IMR-90 (cell line): ENCODE data around the gene TGFB2. TPM values are rescaled to one million over a fixed set of nuclear protein-coding genes. Genes with fewer than 3 reads are reported as not detected.

Experiments used
- ATAC-seq: fragments of 200-7000 bp; cut with Tn5 transposase; 2 replicates; pipeline ENCODE4 v1.9.1; 2020; ENCODE audit warnings: low read depth, mild to moderate bottlenecking, moderate library complexity
- BruUV-seq: library from RNA; stranded (reverse); fragments of 400-500 nt; replicated peaks from 2 replicates; lab custom pipeline; 2021; lab: Mats Ljungman, UMichigan
- CTCF ChIA-PET: fragments of 300-600 bp; formaldehyde crosslinking; extraction: SDS; loops from one replicate; lab custom pipeline; 2021; ENCODE audit warnings: antibody characterized with exemption; lab: Yijun Ruan, JAX
- POLR2A ChIA-PET: fragments of 300-600 bp; sonication (Branson Sonifier 250); formaldehyde crosslinking; loops from one replicate; lab custom pipeline; 2022; ENCODE audit warnings: antibody characterized with exemption; ENCODE audit not compliant: unreplicated experiment; lab: Charles Lee
- DNase-seq: peaks from one replicate; pipeline ENCODE4 v3.0.0; 2013
- H2AFZ ChIP-seq: replicated peaks from 2 replicates; pipeline ENCODE3; 2013; ENCODE audit warnings: low read length, mild to moderate bottlenecking; ENCODE audit not compliant: poor library complexity
- H2AK5ac ChIP-seq: 2 replicates; pipeline ENCODE4 v1.6.1; 2013; ENCODE audit warnings: low read depth, low read length, inconsistent platforms
- H2AK9ac ChIP-seq: replicated peaks from 2 replicates; pipeline ENCODE3; 2013; ENCODE audit warnings: mild to moderate bottlenecking, low read depth, low read length, moderate library complexity; ENCODE audit not compliant: poor library complexity
- H2BK120ac ChIP-seq: 2 replicates; pipeline ENCODE4 v1.6.1; 2013; ENCODE audit warnings: low read depth, low read length, inconsistent platforms
- H2BK15ac ChIP-seq: 3 replicates; pipeline ENCODE4 v1.6.1; 2013; ENCODE audit warnings: low read depth, low read length, inconsistent platforms
- H2BK20ac ChIP-seq: 2 replicates; pipeline ENCODE4 v1.6.1; 2013; ENCODE audit warnings: low read depth, mild to moderate bottlenecking, inconsistent platforms, low read length, moderate library complexity
- H2BK5ac ChIP-seq: 2 replicates; pipeline ENCODE4 v1.6.1; 2013; ENCODE audit warnings: mild to moderate bottlenecking, low read depth, low read length, inconsistent platforms; ENCODE audit not compliant: poor library complexity, severe bottlenecking
- H3K14ac ChIP-seq: replicated peaks from 2 replicates; pipeline ENCODE4 v1.6.1; 2013; ENCODE audit warnings: low read depth, low read length, inconsistent platforms
- H3K18ac ChIP-seq: 2 replicates; pipeline ENCODE4 v1.6.1; 2013; ENCODE audit warnings: low read depth, low read length, control low read depth
- H3K23ac ChIP-seq: 2 replicates; pipeline ENCODE4 v1.6.1; 2013; ENCODE audit warnings: low read depth, low read length, inconsistent platforms
- H3K27ac ChIP-seq: 2 replicates; pipeline ENCODE4 v1.5.1; 2013; ENCODE audit warnings: mild to moderate bottlenecking, control low read depth, low read length; ENCODE audit not compliant: insufficient read depth
- H3K27me3 ChIP-seq: 2 replicates; pipeline ENCODE4 v1.6.1; 2013; ENCODE audit warnings: low read length; ENCODE audit not compliant: control insufficient read depth, insufficient read depth
- H3K36me3 ChIP-seq: 2 replicates; pipeline ENCODE4 v1.6.1; 2013; ENCODE audit warnings: low read length, mixed read lengths; ENCODE audit not compliant: control insufficient read depth, insufficient read depth
- H3K4ac ChIP-seq: 2 replicates; pipeline ENCODE4 v1.6.1; 2013; ENCODE audit warnings: low read depth, low read length, inconsistent platforms
- H3K4me1 ChIP-seq: 2 replicates; pipeline ENCODE4 v1.6.1; 2013; ENCODE audit warnings: low read length, mixed read lengths; ENCODE audit not compliant: control insufficient read depth, insufficient read depth
- H3K4me2 ChIP-seq: 2 replicates; pipeline ENCODE4 v1.6.1; 2013; ENCODE audit warnings: low read depth, mild to moderate bottlenecking, control low read depth, low read length, moderate library complexity
- H3K4me3 ChIP-seq: 2 replicates; pipeline ENCODE4 v1.5.1; 2013; ENCODE audit warnings: low read depth, mild to moderate bottlenecking, control low read depth, low read length, moderate library complexity; ENCODE audit not compliant: insufficient read depth
- H3K56ac ChIP-seq: 2 replicates; pipeline ENCODE4 v1.6.1; 2013; ENCODE audit warnings: low read length, inconsistent platforms; ENCODE audit not compliant: insufficient read depth; ENCODE audit errors: extremely low read depth
- H3K79me1 ChIP-seq, 2 experiments: 2 replicates each; pipeline ENCODE4 v1.6.1; 2013; ENCODE audit warnings: low read length in 2 of 2, inconsistent platforms in 1 of 2, low read depth in 1 of 2
- H3K9ac ChIP-seq: 2 replicates; pipeline ENCODE4 v1.6.1; 2013; ENCODE audit warnings: low read depth, low read length, control low read depth
- H3K9me1 ChIP-seq: 2 replicates; pipeline ENCODE4 v1.6.1; 2013; ENCODE audit warnings: low read length, inconsistent platforms; ENCODE audit not compliant: insufficient read depth
- H3K9me3 ChIP-seq: 2 replicates; pipeline ENCODE4 v1.6.1; 2013; ENCODE audit warnings: low read length; ENCODE audit not compliant: control insufficient read depth, insufficient read depth
- H4K20me1 ChIP-seq: 2 replicates; pipeline ENCODE4 v1.6.1; 2013; ENCODE audit warnings: low read length, inconsistent platforms; ENCODE audit not compliant: insufficient read depth
- H4K5ac ChIP-seq: 2 replicates; pipeline ENCODE4 v1.6.1; 2013; ENCODE audit warnings: mild to moderate bottlenecking, low read depth, low read length, control low read depth
- H4K8ac ChIP-seq, 2 experiments: 2 replicates each; pipeline ENCODE4 v1.6.1; 2013; ENCODE audit warnings: low read depth in 2 of 2, low read length in 2 of 2, control low read depth in 1 of 2, inconsistent platforms in 1 of 2
- H4K91ac ChIP-seq: 2 replicates; pipeline ENCODE4 v1.6.1; 2013; ENCODE audit warnings: low read depth, low read length, inconsistent platforms; ENCODE audit not compliant: insufficient read depth
- CTCF ChIP-seq: conservative IDR thresholded peaks from 2 replicates; pipeline ENCODE4 v1.5.1; 2012; ENCODE audit warnings: mild to moderate bottlenecking, low read depth, low read length, improper control_type of control experiment
- RAD21 ChIP-seq: IDR thresholded peaks from 2 replicates; pipeline ENCODE4 v1.6.1; 2012; ENCODE audit warnings: low read length, improper control_type of control experiment
- SMC3 ChIP-seq: fragments of 150-350 bp; IDR thresholded peaks from 2 replicates; pipeline ENCODE4 v1.6.1; 2016; ENCODE audit warnings: low read depth, mild to moderate bottlenecking, antibody characterized with exemption, low read length, moderate library complexity
- USF2 ChIP-seq: fragments of 150-350 bp; IDR thresholded peaks from 2 replicates; pipeline ENCODE4 v1.6.1; 2017; ENCODE audit warnings: mild to moderate bottlenecking, antibody characterized with exemption, low read length, low read depth
- WGBS, 2 experiments: methylation state at CpG; one replicate each; pipeline versions ENCODE4 v1.1.5 to v1.1.7; 2013; ENCODE audit warnings: missing lambda C conversion rate in 2 of 2; ENCODE audit not compliant: insufficient read length in 1 of 2; ENCODE audit errors: extremely low coverage in 2 of 2; 5-methylcytosine and 5-hydroxymethylcytosine counted together
- dilution Hi-C: fragments of 300-500 bp; cut with HindIII; formaldehyde crosslinking; loops from one replicate; pipeline ENCODE4 v1.14.3; 2018; ENCODE audit warnings: low sequenced_read_pairs; ENCODE audit not compliant: unreplicated experiment
- in situ Hi-C: fragments of 300-500 bp; cut with MboI; formaldehyde crosslinking; loops from 3 replicates; pipeline ENCODE4 v1.14.3; 2019; ENCODE audit warnings: low sequenced_read_pairs, inconsistent platforms, mixed read lengths
- intact Hi-C: fragments of 100-400 bp; cut with micrococcal nuclease; formaldehyde crosslinking; loops from 2 replicates; pipeline ENCODE4 v1.10.0; 2022
- polyA plus RNA-seq, 3 experiments: library from polyadenylated mRNA; depleted of rRNA; stranded (reverse); fragments of >200 nt; gene quantifications; 2 replicates each; pipeline ENCODE4 v1.2.3, GENCODE V29; 2012; ENCODE audit warnings: low replicate concordance in 1 of 3
- total RNA-seq: library from RNA; depleted of rRNA; stranded (reverse); fragments of >200 nt; gene quantifications from 2 replicates; pipeline ENCODE4 v1.2.3, GENCODE V29; 2012

Gene TGFB2
- total and polyA plus RNA-seq, 2 of the 4 experiments (the other 2 are of a cell fraction), result 3.7 to 3.8 TPM

DNA sequence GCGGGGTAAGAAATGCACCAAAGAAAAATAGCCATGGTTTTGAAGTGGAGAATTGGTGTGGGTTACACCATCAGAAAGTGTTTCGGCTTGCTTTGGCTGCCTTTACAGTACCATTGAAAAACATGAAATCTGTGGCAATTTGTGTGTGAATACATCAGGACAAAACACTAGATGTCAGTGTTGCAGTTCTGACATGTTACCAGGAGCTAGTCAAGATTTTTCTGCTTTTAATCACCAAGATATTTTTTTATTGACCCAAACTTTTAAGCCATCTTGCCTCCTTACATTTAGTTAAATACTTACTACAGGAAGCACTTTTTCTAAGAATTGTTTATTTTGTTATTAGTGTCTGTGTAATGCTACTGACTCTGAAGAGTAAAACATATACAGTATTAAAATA is 45.7 kb upstream of the TGFB2 start:
- Histone ChIP-seq H3K79me1 (peaks cover 16 to 25% of the 10 kb centered on the region in 2 experiments; a peak in 3 of 4 replicates), H3K27ac (no peak overlapping the region), H3K23ac (no peak overlapping the region), H2BK15ac (no peak overlapping the region), H3K14ac (no peak overlapping the region), H2AK5ac (no peak overlapping the region), H3K4me1 (0 out of 2 replicates have a peak, but pooled peaks cover 1% of the 10 kb centered on the region), H4K20me1 (no peaks in the 10 kb centered on the region), H2BK20ac (no peak overlapping the region), H3K36me3 (peaks cover 2% of the 10 kb centered on the region), H2AK9ac (no peak overlapping the region), H3K4me2 (no peak overlapping the region; the same call in 1 of the 2 replicates), H3K9me1 (no peaks in the 10 kb centered on the region), H3K9ac (no peak overlapping the region), H4K5ac (no peak overlapping the region), H3K4ac (no peak overlapping the region; the same call in 1 of the 2 replicates), H2AFZ (no peak overlapping the region), H3K4me3 (no peak overlapping the region), H4K91ac (no peak overlapping the region), H3K27me3 (no peaks in the 10 kb centered on the region), H2BK5ac (peak overlapping the region; percentile 46), H2BK120ac (no peak overlapping the region), H4K8ac (no peak overlapping the region), H3K18ac (no peak overlapping the region), H3K56ac (no peak overlapping the region), H3K9me3 (no peaks in the 10 kb centered on the region)
- BruUV-seq, result no TSS peak
- POLR2A ChIA-PET, result no interaction called here
- in situ Hi-C loops (no loop called here), dilution Hi-C loops (no loop called here), intact Hi-C loops (loop anchor here (1.0 to 2.0 kb wide), 2 partner anchors 1267 to 1513 kb away; no protein-coding TSS in a partner anchor)
- TF ChIP-seq SMC3 (peak; percentile 34; the same call in 1 of the 2 replicates), CTCF (peak; percentile 65), USF2 (no peak), RAD21 (peak; percentile 68)
- DNase-seq (peak; percentile 77), ATAC-seq (peak; percentile 89)
- 60% methylated on average over 1 of the region's 2 CpGs; no CpG with 5 or more reads in 1 of the 2 experiments for WGBS, 2 experiments
- CTCF ChIA-PET, result interaction anchor here (0.6 to 1.5 kb wide), 12 partner anchors 10 to 1513 kb away, joined by 3 to 9 read pairs (median 4); partner anchors contain the start of gene RRP15
